ENCODE measurements around the gene MISP3. TPM values are rescaled to one million over a fixed set of nuclear protein-coding genes. Genes with fewer than 3 reads are reported as not detected.

The MISP3 gene
- total and polyA plus RNA-seq, 2 of the 8 experiments (the other 6 are each of a cell fraction or from before 2014, with no cell fraction given): 0.74 to 1.4 TPM

GRCh38 chr19:14023404-14024235 lies 49.0 kb upstream of the MISP3 start:
- Histone ChIP-seq H2BK5ac (ENCODE audit: low read depth, low read length) (no peak overlapping the region), H2BK15ac (ENCODE audit: low read length) (peak overlapping the region; percentile 85), H3K9me3 (ENCODE audit: insufficient read depth in 2 of 2, low read depth in 1 of 2, low read length in 1 of 2) (no peaks in the 10 kb centered on the region), H3K79me1 (ENCODE audit: low read depth, low read length) (no peaks in the 10 kb centered on the region), H2BK120ac (replicated peaks; ENCODE audit: low read depth, low read length) (peak overlapping the region; percentile 20), H3K27ac (ENCODE audit: low read depth, low read length) (no peak overlapping the region), H3K4me3 (ENCODE audit: extremely low read depth in 1 of 4, insufficient read depth in 2 of 4, low read depth in 3 of 4, low read length in 4 of 4) (no peak overlapping the region), H3K79me2 (ENCODE audit: control insufficient read depth in 1 of 2, insufficient read depth in 2 of 2, low read length in 2 of 2) (no peaks in the 10 kb centered on the region), H3K18ac (ENCODE audit: extremely low read depth, low read length) (no peak overlapping the region), H2AK5ac (ENCODE audit: low read depth, low read length) (no peak overlapping the region), H3K4me1 (replicated peaks in 1 of 4; ENCODE audit: control insufficient read depth in 3 of 4, insufficient read depth in 4 of 4, low read length in 3 of 4) (peaks cover 0 to 2% (median under 1%) of the 10 kb centered on the region in 4 experiments; a peak in 1 of 7 replicates), H3K23me2 (ENCODE audit: low read depth, low read length) (no peaks in the 10 kb centered on the region), H4K5ac (ENCODE audit: insufficient read length, low read depth, low read length) (no peak overlapping the region), H3K4me2 (ENCODE audit: insufficient read depth in 1 of 2, low read depth in 2 of 2, low read length in 2 of 2) (no peak overlapping the region), H4K8ac (ENCODE audit: extremely low read depth, insufficient read depth, low read length) (no peak overlapping the region; the same call in 1 of the 2 replicates), H3K14ac (ENCODE audit: insufficient read length) (no peak overlapping the region), H3K56ac (replicated peaks; ENCODE audit: insufficient read length, low read depth, low read length) (no peak overlapping the region), H2BK12ac (ENCODE audit: low read depth, low read length) (no peak overlapping the region), H3K4ac (replicated peaks; ENCODE audit: insufficient read length, low read depth, low read length) (no peak overlapping the region), H3K27me3 (replicated peaks in 1 of 4; ENCODE audit: control insufficient read depth in 3 of 4, extremely low read depth in 1 of 4, insufficient read depth in 3 of 4, low read length in 3 of 4) (no peaks in the 10 kb centered on the region), H3K36me3 (ENCODE audit: control insufficient read depth in 2 of 4, insufficient read depth in 4 of 4, low read length in 3 of 4) (no peaks in the 10 kb centered on the region), H3K9ac (replicated peaks in 1 of 4; ENCODE audit: extremely low read depth in 1 of 4, low read depth in 3 of 4, low read length in 3 of 4) (no peak overlapping the region), H3K23ac (ENCODE audit: insufficient read length) (no peak overlapping the region), H4K91ac (replicated peaks; ENCODE audit: insufficient read length, low read length) (no peak overlapping the region), H2BK20ac (ENCODE audit: low read length) (peak overlapping the region; percentile 40; the same call in 1 of the 2 replicates), H4K20me1 (replicated peaks in 1 of 2; ENCODE audit: control insufficient read depth in 1 of 2, insufficient read depth in 2 of 2, low read length in 2 of 2) (no peaks in the 10 kb centered on the region), H2AFZ (ENCODE audit: low read length) (no peak overlapping the region; the same call in 1 of the 2 replicates)
- 56% methylated on average over 9 of the region's 9 CpGs; no CpG with 5 or more reads in 1 of the 2 experiments for WGBS, 2 experiments (ENCODE audit: extremely low coverage in 1 of 2, insufficient coverage in 1 of 2, insufficient read length in 1 of 2, insufficient replicate concordance in 2 of 2, low coverage in 1 of 2, low lambda C conversion rate in 2 of 2, missing lambda C conversion rate in 1 of 2)
- CTCF ChIA-PET (ENCODE audit: partially characterized antibody): interaction anchor here (0.6 to 2.3 kb wide), 18 partner anchors 8 to 458 kb away, joined by 3 to 15 read pairs (median 4); partner anchors contain the start of gene IL27RA
- POLR2A ChIA-PET (ENCODE audit: partially characterized antibody): interaction anchor here (0.6 to 1.9 kb wide), 5 partner anchors 8 to 63 kb away, joined by 3 to 5 read pairs (median 5); partner anchors contain the start of genes C19orf67, IL27RA and RFX1
- DNase-seq (ENCODE audit: low read depth in 1 of 2, low spot score in 2 of 2) (peak; percentile 62 to 78), FAIRE-seq (peak; percentile 65)
- peak; percentile 48; the same call in 1 of the 2 replicates for TF ChIP-seq SP1 (IDR thresholded peaks at IDR 0.05; ENCODE audit: low read depth, low read length)
- TF ChIP-seq RAD21 (IDR thresholded peaks at IDR 0.05 in 1 of 2, conservative IDR thresholded peaks at IDR 0.05 in 1 of 2; ENCODE audit: low read depth in 2 of 2, low read length in 2 of 2): peak; percentile 49 to 61
- TF ChIP-seq KDM1A (IDR thresholded peaks at IDR 0.05; ENCODE audit: borderline replicate concordance, low read length): peak; percentile 72
- TF ChIP-seq POLR2A (IDR thresholded peaks at IDR 0.05; ENCODE audit: control extremely low read depth in 1 of 2, low read depth in 2 of 2, low read length in 2 of 2): 0 out of 3 replicates have a peak, but pooled peaks of 1 of the 2 experiments have one; percentile 24
- TF ChIP-seq CBX5 (IDR thresholded peaks at IDR 0.05; ENCODE audit: low read depth, low read length): no peak
- peak; percentile 73 to 86 (median 78) for TF ChIP-seq CTCF (IDR thresholded peaks at IDR 0.05; ENCODE audit: control extremely low read depth in 1 of 3, insufficient read depth in 1 of 3, low read depth in 1 of 3, low read length in 3 of 3)
- TF ChIP-seq SAP30 (IDR thresholded peaks at IDR 0.05; ENCODE audit: insufficient read depth, insufficient replicate concordance, low read length): no peak
- peak; percentile 46; the same call in 1 of the 2 replicates for TF ChIP-seq TAF1 (IDR thresholded peaks at IDR 0.05; ENCODE audit: low read depth, low read length)
